GM18517 (cell line): Measurements from ENCODE around the gene OR2G2.

Source experiments
- ATAC-seq: cut with Tn5 transposase; IDR thresholded peaks from one replicate; pipeline ENCODE4 v1.9.1; 2021; ENCODE audit warnings: mild to moderate bottlenecking, moderate library complexity; ENCODE audit not compliant: unreplicated experiment

OR2G2 gene, protein sequence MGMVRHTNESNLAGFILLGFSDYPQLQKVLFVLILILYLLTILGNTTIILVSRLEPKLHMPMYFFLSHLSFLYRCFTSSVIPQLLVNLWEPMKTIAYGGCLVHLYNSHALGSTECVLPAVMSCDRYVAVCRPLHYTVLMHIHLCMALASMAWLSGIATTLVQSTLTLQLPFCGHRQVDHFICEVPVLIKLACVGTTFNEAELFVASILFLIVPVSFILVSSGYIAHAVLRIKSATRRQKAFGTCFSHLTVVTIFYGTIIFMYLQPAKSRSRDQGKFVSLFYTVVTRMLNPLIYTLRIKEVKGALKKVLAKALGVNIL

GRCh38 chr1:247588060-247588459, at the start of gene OR2G2:
Gene OR2G2 (plus strand): TSS chr1:247588360. CDS start chr1:247588360, 0 bp downstream.
- no peak for ATAC-seq

- no peak for ATAC-seq
Observed at GRCh38 chr1:247538561-247538960, 49.6 kb upstream of the OR2G2 start.

GRCh38 chr1:247539215-247539614, 48.9 kb upstream of the OR2G2 start:
- ATAC-seq = no peak

GRCh38 chr1:247540581-247540980, 47.6 kb upstream of the OR2G2 start:
- no peak for ATAC-seq

GRCh38 chr1:247542811-247543210, 45.3 kb upstream of the OR2G2 start:
- ATAC-seq = no peak

- ATAC-seq = no peak
Observed at GRCh38 chr1:247548092-247548491, 40.1 kb upstream of the OR2G2 start.

DNA sequence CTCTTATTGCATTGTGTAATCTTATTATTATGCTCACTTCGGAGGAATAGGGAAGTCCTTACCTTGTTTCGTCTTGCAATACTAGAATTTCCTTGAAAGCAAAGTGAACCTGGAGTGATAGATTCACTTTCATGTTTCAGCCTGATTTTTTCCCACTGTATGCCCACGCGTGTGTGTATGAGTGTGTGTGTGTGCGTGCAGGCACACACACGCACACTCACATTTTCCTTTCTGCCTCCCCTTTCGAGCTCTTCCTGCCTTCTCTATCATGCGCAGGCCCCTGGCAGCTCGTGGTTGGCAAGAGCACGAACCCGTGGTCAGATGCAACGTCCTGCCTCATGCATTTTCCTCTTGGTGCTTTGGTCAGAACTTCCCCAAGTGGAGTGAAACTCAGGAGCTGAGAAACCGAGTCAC, 39.4 kb upstream of the OR2G2 start, which contains the start of gene GCSAML:
TSS of gene GCSAML (plus strand) at position 366 of the 414 bp plus-strand sequence. CDS start 58 bp downstream, outside the sequence.
- ATAC-seq = no peak

- ATAC-seq = no peak
Observed at GRCh38 chr1:247551721-247552120, 36.4 kb upstream of the OR2G2 start.

DNA sequence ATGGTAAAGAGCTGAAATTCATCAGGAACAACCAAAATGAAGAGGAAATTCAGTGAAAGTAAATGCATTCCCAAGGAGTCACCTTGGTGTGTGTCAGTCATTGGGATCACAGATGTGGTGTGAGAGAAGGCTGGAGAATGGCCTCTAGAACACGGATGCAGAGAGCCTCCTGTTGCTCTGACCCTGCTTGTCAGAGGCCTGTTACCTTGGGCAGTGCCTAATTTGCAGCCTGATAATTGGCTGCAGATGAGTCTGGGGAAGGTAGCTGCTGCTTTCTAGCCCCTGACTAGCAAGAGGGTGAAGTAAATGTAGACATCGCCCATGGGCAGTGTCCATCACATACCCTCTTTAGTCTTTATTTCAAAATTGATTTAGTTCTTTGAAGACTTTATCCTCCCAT, 35.9 kb upstream of the OR2G2 start:
- ATAC-seq = no peak

- ATAC-seq = no peak
Observed at GRCh38 chr1:247557926-247558674, 30.1 kb upstream of the OR2G2 start.

DNA sequence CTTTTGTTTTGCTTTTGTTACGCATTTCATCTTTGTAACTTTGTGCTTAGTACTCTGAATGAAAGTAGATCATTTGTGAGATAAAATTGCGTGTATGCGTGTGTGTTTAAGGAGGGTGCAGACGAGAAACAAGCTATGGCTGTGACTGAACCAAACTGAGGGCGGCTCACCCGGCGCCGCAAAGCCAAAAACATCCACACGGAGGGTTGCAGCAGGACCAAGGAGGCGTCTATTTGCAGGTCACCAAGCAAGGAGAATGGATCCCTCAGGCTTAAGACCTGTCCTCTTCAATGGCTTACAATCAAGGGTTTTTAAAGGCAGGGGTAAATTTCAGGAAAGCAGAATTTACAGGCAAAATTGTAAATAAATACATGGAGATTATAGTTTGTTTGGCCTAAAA, 26.4 kb upstream of the OR2G2 start:
- no peak for ATAC-seq

GRCh38 chr1:247562198-247562597, 26.0 kb upstream of the OR2G2 start:
- ATAC-seq = no peak

GRCh38 chr1:247574236-247574635, 13.9 kb upstream of the OR2G2 start:
- no peak for ATAC-seq

DNA sequence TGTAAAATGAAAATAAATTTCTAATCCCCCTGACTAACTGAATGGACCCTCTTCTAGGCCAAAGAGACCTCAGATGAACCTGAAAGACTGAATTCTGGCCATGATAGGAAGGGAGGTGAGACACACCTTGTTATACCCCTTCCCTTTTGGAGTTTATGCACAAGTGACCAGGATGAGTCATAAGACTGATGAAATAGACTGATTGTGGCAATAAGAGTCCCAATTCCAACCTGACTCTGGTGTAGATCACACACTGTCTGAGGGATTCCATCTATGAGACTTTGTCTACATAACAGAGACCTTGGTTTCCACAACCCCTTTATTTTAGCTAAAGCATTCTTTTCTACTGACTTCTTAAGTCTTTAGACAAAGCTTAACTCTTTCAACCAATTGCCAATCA, 13.5 kb upstream of the OR2G2 start:
- ATAC-seq = no peak

DNA sequence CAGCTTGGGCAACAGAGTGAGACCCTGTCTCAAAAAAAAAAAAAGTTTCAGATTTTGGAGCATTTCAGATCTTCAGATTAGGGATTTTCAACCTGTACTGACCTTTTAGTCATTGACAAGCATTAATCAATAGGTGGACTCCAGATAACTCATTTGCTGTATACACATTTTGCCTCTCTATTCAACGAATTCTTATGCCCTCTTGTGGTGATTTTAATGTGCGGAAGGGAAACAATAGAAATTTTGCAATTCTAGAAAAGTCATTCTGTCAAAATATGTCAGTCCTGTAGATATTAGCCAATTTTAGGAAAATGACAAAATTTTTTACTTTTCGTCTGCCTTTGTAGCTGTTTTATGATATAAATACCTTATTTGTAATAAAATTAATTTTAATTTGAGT, 11.6 kb upstream of the OR2G2 start:
- no peak for ATAC-seq

GRCh38 chr1:247578946-247579460, 9.2 kb upstream of the OR2G2 start:
- no peak for ATAC-seq

DNA sequence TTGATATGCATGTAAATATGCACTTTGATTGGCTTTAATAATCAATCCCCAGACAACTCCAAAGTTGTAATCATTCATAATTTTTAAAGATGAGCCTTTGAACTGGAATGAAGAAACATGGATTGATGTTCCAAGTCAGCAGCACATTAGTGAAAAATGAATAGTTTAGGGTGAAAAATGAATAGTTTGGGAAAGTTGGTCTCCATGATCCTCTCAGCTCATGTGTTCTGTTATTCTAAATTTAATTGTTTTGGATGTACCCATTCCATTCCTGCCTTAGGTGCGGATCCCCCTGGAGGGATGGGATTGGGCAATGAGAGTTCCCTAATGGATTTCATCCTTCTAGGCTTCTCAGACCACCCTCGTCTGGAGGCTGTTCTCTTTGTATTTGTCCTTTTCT, 17.1 kb downstream of the OR2G2 start, which contains the start of gene OR2G3:
TSS of gene OR2G3 (plus strand) at position 301 of the 400 bp plus-strand sequence. CDS start at position 301, 0 bp downstream.
- no peak for ATAC-seq

DNA sequence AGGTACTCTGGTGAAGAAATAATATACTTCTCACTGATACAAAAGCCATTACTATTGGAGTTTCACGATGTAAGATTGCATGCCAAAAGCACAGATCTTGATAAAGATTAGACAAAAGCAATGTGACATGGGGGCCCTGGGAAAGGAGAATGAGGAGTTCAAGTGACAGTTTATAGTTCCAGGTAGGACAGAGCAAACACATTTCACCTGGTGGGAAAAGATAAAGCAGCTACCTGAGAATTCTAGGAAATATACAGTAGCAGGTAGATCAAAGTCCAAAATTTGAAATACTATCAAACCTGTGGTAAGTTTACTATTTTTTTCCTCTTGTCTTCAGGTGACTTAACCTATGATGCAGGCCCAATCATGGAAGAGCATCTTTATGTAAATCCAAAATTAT, 25.2 kb downstream of the OR2G2 start:
- ATAC-seq = no peak

GRCh38 chr1:247614625-247615024, 26.5 kb downstream of the OR2G2 start:
- ATAC-seq = no peak

DNA sequence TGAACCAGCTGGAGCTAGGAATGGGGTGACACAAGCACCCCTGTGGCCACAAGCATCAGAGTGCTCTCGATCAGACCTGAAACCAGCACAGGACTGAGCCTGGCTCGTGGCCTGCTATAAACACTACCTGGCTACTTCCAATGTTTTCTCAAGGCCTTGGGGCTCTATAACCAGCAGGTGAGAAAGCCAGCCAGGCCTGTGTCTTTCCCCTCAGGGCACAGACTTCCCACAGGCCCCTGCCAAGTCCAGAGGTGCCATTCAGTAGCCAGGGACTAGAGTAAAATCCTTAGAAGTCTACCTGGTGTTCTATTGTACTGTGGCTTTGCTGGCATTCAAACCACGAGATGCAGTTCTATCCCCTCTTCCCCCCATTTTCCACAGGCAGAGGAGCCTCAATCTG, 39.8 kb downstream of the OR2G2 start:
- no peak for ATAC-seq

- ATAC-seq = no peak
Observed at GRCh38 chr1:247638011-247638410, 49.9 kb downstream of the OR2G2 start.

GRCh38 chr1:247638781-247639180, 50.6 kb downstream of the OR2G2 start:
- no peak for ATAC-seq
